Panc1 (cell line): ENCODE measurements around the gene ASF1B. TPM values are rescaled to one million over a fixed set of nuclear protein-coding genes. Genes with fewer than 3 reads are reported as not detected.

Experiments used
- ATAC-seq: fragments of 200-7000 bp; cut with Tn5 transposase; 2 replicates; pipeline ENCODE4 v1.9.1; 2020; ENCODE audit warnings: mild to moderate bottlenecking, moderate library complexity
- BruUV-seq: library from RNA; stranded (reverse); fragments of 400-500 nt; replicated peaks from 2 replicates; lab custom pipeline; 2021; lab: Mats Ljungman, UMichigan
- CTCF ChIA-PET: fragments of 300-600 bp; sonication (Branson Sonifier 250); formaldehyde crosslinking; loops from one replicate; lab custom pipeline; 2022; ENCODE audit warnings: antibody characterized with exemption; lab: Charles Lee
- POLR2A ChIA-PET: fragments of 300-600 bp; sonication (Branson Sonifier 250); formaldehyde crosslinking; loops from one replicate; lab custom pipeline; 2022; ENCODE audit warnings: antibody characterized with exemption; lab: Charles Lee
- DNase-seq: peaks from one replicate; pipeline ENCODE4 v3.0.0-alpha.2; 2010; ENCODE audit warnings: low read depth, low spot score
- H3K27ac ChIP-seq: 2 replicates; pipeline ENCODE4 v1.5.1; 2011; ENCODE audit warnings: mild to moderate bottlenecking, low read length, inconsistent platforms
- H3K27me3 ChIP-seq: fragments of 200-500 bp; sonication (Bioruptor generic); 2 replicates; pipeline ENCODE4 v1.6.0; 2014; ENCODE audit warnings: low read length, inconsistent platforms; ENCODE audit not compliant: control insufficient read depth, insufficient read depth
- H3K36me3 ChIP-seq: fragments of 200-500 bp; sonication (Bioruptor generic); 2 replicates; pipeline ENCODE4 v1.5.1; 2014; ENCODE audit warnings: inconsistent platforms, mild to moderate bottlenecking, low read length, moderate library complexity; ENCODE audit not compliant: control insufficient read depth, insufficient read depth
- H3K4me1 ChIP-seq: 2 replicates; pipeline ENCODE4 v1.5.1; 2011; ENCODE audit warnings: inconsistent platforms, mild to moderate bottlenecking, low read length, moderate library complexity; ENCODE audit not compliant: control insufficient read depth, insufficient read depth
- H3K4me3 ChIP-seq, 2 experiments: 2 replicates each; pipeline ENCODE4 v1.5.1; 2011 to 2012; ENCODE audit warnings: low read depth in 2 of 2, low read length in 2 of 2, mild to moderate bottlenecking in 2 of 2, inconsistent platforms in 1 of 2, moderate library complexity in 1 of 2
- H3K9me3 ChIP-seq: fragments of 200-500 bp; sonication (Bioruptor generic); 2 replicates; pipeline ENCODE4 v1.5.1; 2014; ENCODE audit warnings: low read depth, mild to moderate bottlenecking, inconsistent platforms, low read length, moderate library complexity; ENCODE audit not compliant: control insufficient read depth, insufficient read depth
- CTCF ChIP-seq: fragments of 450-650 bp; IDR thresholded peaks from 2 replicates; pipeline ENCODE4 v1.5.1; 2017; ENCODE audit warnings: mild to moderate bottlenecking
- POLR2AphosphoS5 ChIP-seq: IDR thresholded peaks from 2 replicates; pipeline ENCODE4 v1.6.1; 2012; ENCODE audit warnings: mild to moderate bottlenecking, low read depth, low read length, moderate library complexity
- REST ChIP-seq, 2 experiments: IDR thresholded peaks; 2 replicates each; pipeline ENCODE4 v1.6.1; 2011 to 2012; ENCODE audit warnings: low read depth in 2 of 2, control low read depth in 1 of 2, low read length in 1 of 2, mild to moderate bottlenecking in 1 of 2, moderate library complexity in 1 of 2; ENCODE audit not compliant: insufficient read depth in 1 of 2
- SIN3A ChIP-seq: IDR thresholded peaks from 2 replicates; pipeline ENCODE4 v1.6.1; 2012; ENCODE audit warnings: low read depth, mild to moderate bottlenecking, low read length, moderate library complexity, borderline replicate concordance; ENCODE audit not compliant: insufficient read depth
- TCF7L2 ChIP-seq: IDR thresholded peaks from 2 replicates; pipeline ENCODE4 v1.6.1; 2011; ENCODE audit warnings: mild to moderate bottlenecking, low read depth, low read length, inconsistent platforms
- in situ Hi-C: cut with HindIII; loops from 2 replicates; pipeline ENCODE4 v1.10.0; 2016; ENCODE audit warnings: low sequenced_read_pairs, low pct_unique_long_range_greater_than_20kb
- intact Hi-C: fragments of 100-400 bp; cut with micrococcal nuclease; formaldehyde crosslinking; loops from one replicate; pipeline ENCODE4 v1.10.0; 2022; ENCODE audit not compliant: unreplicated experiment
- total RNA-seq: library from RNA; stranded (reverse); gene quantifications from one replicate; pipeline ENCODE4 v1.2.1, GENCODE V29; 2021; ENCODE audit not compliant: unreplicated experiment

Gene ASF1B
- total RNA-seq, 1 experiment from 2014 or later = 35.4 TPM

GRCh38 chr19:14097532-14098151 is 38.7 kb downstream of the ASF1B start:
- BruUV-seq = no TSS peak
- intact Hi-C loops = no loop called here

More at GRCh38 chr19:14097532-14098151, 38.7 kb downstream of the ASF1B start:
- no peak for DNase-seq
- ChIA-PET POLR2A (no interaction called here), CTCF (no interaction called here)
- no peaks in the 10 kb centered on the region for H3K27me3 ChIP-seq
- TF ChIP-seq REST (IDR thresholded peaks at IDR 0.05; ENCODE audit: insufficient read depth in 1 of 2, low read depth in 2 of 2, low read length in 1 of 2) (no peak), SIN3A (no peak), CTCF (no peak; the same call in 1 of the 2 replicates), POLR2AphosphoS5 (no peak), TCF7L2 (no peak)
- no peak for ATAC-seq
- peaks cover 3% of the 10 kb centered on the region; the same call in 1 of the 2 replicates for H3K9me3 ChIP-seq
- H3K4me1 ChIP-seq = no peaks in the 10 kb centered on the region
- in situ Hi-C loops = no loop called here
- no peak overlapping the region for H3K4me3 ChIP-seq
- no peak overlapping the region for H3K27ac ChIP-seq
- no peaks in the 10 kb centered on the region for H3K36me3 ChIP-seq
